PC-9 (cell line): Measurements from ENCODE around the gene SYT3.

Source experiments
- CTCF ChIP-seq: fragments of 200-600 bp; sonication (generic); conservative IDR thresholded peaks from 2 replicates; pipeline ENCODE4 v1.6.1; 2017; ENCODE audit warnings: mixed run types, antibody characterized with exemption, mild to moderate bottlenecking, moderate library complexity
- EZH2 ChIP-seq: fragments of 200-600 bp; sonication (generic); IDR thresholded peaks from 2 replicates; pipeline ENCODE4 v1.8.0; 2017; ENCODE audit warnings: antibody characterized with exemption, low read depth

GRCh38 chr19:50633973-50634372 lies 5.7 kb downstream of the SYT3 start:
- no peak for TF ChIP-seq CTCF
- TF ChIP-seq EZH2: no peak
